Stimulated activated CD4-positive, alpha-beta T cell treated with anti-CD3 and anti-CD28 coated beads, Interleukin-2, amount 100 ng/mL, for 4 hours (primary cell): ENCODE results near the gene DLGAP4.

Experiments used
- DNase-seq: peaks from one replicate; pipeline ENCODE4 v3.0.0-alpha.2; 2020; ENCODE audit warnings: low read depth

DLGAP4 gene

DNA sequence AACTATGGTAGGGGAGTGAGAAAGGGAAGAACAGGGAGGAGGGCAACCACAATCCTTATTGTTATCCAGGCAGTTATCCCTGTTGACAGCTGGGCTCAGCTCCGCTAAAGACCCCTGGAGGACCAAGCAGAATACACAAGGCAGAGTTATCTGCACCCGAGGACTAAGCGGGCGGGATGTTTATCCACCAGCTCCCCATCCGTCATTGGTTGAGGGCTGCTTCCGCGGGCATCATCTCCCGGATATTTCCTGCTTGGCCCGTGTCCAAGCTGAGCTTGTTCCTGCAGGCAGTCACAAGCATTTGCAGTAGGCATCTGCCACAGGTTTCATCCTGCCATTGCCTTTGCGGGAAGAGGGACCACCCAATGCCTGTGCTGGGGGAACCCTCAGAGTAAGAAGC, 102.1 kb downstream of the DLGAP4 start:
- DNase-seq = no peak

DNA sequence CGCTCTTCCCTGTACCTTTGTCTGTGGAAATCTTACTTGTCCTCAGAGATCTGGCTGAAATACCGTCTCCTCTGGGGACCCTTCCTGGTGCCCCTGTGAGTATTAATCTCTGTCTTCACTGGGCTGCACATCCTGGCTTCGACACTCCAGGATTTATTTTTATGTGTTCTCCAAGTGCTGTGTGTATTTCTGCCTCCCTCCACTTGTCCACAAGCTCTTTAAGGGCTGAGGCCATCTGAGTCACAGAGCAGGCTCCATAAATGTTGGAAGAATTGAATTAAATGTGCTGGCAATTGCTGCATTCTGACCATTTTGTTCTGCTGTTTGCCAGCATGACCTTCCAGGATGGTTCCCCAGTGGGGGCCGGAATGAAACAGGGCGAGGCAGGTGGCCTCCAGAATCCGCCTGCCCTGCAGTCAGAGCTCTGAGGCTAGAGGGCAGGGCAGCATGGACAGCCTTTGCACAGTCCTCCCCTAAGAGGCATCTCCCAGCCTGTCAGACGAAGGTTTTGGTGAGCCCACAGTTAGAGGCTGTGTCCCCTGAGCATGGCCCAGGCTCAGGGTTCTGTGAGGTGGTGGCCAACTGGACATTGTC, 105.8 kb downstream of the DLGAP4 start:
- DNase-seq = no peak

DNA sequence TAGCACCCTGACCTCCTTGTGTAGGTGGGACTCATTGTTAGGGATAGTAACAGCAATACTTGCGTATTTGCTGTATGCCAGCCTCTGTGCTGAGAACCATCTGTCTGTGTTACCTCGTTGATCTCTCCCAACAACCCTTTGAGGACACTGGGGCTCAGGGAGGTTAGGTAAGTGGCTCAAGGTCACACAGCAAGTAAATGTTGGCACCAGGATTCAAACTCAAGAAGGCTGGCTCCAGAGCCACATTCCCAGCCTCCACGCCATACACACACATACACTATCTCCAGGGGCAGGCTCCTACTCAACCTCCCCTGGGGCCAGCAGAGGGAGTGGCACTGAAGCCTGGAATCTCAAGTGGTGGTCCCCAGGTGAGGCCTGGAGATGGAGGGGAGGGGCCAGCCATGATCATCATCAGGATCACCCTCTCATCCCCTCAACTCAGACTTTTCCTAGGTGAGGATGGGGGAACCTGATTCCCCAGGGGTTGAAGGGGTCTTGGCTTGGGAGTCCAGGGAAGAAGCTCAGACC, 109.4 kb downstream of the DLGAP4 start:
- no peak for DNase-seq

DNA sequence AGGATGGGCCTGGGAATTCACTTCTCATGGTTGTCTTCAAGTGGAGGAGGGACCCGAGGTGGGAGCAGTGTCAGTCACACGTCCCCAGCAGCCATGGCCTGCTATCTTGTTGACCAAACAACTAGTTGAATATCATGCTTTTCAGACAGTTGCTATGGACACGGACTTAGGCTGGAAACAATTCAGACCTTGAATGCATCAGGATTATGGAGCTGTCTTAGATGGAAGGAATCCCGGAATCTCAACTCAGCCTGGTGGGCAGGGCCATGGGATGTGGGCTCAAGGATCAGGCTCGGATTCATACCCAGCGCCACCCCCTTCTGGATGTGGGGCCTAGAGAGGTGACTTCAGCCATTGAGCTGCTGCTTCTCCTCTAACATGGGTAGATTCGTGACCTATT, 112.6 kb downstream of the DLGAP4 start:
- DNase-seq = no peak

DNA sequence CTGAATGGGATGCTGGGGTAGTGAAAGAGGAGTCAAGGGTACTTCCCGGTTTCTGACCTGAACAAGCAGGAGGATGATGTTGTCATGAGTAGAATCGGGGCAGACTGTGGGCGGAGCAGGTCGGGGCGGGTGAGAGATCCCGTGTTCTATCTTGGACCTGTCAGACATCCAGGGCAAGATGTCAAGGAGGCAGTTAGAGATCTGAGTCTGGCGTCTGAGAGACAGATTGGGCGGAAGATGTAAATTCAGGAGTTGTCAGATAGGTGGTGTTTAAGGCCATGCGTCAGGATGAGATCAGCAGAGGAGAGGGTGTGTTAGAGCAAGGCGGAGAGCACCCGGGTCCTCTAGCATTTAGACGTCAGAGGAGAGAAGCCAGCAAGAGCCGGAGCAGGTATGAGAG, 115.5 kb downstream of the DLGAP4 start:
- no peak for DNase-seq

DNA sequence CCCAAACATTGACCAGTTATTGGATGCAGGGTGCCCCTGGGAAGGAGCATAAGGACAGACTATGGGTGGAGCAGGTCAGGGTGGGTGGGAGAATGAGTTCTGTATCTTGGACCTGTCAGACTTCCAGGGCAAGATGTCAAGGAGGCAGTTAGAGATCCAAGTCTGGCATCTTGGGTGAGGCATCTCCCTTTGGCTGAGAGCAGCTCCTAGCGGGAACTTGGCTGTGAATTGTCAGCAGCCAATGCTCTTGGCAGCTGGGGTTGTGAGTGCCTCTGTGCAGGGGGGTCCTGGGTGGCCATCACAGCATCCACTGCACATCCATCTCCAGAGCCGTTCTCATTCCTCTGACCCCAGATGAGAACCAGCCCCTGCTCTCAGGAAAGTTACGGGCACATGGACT, 118.2 kb downstream of the DLGAP4 start:
- no peak for DNase-seq

DNA sequence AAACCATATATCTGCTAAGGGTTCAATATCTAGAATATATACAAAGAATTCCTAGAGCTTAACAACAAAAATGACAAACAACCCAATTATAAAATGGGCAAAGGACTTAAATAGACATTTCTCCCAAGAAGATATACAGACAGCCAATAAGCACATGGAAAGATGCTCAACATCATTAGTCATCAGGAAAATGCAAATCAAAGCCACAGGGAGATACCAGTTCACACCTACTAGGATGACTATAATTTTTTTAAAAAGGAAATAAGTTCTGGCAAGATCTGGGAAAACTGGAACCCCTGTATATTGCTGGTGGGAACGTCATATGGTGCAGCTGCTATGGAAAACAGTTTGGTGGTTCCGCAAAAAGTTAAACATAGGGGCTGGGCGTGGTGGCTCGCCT, 119.0 kb downstream of the DLGAP4 start:
- no peak for DNase-seq

DNA sequence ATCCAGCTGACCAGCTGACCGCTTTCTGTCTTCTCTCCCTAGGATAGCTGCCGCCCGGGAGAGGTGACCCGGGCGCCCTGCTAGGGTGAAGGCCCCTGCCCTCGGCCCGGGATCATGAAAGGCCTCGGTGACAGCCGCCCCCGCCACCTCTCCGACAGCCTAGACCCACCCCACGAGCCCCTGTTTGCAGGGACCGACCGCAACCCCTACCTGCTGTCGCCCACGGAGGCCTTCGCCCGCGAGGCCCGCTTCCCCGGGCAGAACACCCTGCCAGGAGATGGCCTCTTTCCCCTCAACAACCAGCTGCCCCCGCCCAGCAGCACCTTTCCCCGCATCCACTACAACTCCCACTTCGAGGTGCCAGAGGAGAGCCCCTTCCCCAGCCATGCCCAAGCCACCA, 125.5 kb downstream of the DLGAP4 start:
- DNase-seq = no peak

DNA sequence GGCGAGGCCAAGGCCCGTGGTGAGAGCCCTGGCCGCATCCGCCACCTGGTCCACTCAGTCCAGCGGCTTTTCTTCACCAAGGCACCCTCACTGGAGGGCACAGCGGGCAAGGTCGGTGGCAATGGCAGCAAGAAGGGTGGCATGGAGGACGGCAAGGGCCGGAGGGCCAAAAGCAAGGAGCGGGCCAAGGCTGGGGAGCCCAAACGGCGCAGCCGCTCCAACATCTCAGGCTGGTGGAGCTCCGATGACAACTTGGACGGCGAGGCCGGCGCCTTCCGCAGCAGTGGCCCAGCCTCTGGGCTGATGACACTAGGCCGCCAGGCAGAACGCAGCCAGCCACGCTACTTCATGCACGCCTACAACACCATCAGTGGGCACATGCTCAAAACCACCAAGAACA, 126.0 kb downstream of the DLGAP4 start:
- no peak for DNase-seq

DNA sequence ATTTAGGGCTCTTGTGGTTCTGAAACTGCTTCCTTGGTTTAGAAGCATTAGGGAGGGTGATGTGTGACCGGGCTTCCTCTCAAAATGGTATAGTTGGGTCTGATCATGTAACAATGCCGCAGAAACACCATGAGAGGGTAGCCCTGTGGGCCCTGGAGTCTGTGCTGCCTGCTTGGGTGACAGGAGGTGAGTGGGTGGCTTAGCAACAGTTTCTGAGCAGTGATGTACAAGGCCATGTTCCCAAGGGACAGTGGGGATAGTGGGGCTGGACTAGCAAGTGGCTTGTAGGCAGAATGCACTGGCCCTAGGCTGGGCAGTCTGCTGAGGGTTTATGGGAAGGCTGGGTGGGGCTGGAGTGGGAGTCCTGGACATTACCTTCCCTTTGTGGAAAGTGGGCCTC, 128.2 kb downstream of the DLGAP4 start:
- DNase-seq = no peak

DNA sequence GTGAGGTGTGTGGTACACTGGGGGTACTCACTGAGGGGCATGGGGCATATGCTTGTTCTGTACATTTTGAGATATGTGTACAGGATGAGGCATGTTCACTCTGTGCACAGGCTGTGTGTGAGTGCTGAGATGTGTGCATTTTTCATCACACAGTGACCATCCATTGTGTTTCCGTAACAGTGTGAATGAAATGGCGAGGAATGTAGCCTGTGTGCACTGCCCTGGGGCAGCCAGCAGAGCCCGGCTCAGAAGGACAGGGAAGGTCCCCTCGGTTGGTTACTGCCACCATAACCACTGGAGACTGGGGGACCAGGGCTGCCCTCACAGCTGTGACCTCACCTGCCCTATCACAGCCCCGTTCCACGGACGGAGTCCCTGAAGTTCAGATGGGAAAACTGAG, 129.0 kb downstream of the DLGAP4 start:
- no peak for DNase-seq

DNA sequence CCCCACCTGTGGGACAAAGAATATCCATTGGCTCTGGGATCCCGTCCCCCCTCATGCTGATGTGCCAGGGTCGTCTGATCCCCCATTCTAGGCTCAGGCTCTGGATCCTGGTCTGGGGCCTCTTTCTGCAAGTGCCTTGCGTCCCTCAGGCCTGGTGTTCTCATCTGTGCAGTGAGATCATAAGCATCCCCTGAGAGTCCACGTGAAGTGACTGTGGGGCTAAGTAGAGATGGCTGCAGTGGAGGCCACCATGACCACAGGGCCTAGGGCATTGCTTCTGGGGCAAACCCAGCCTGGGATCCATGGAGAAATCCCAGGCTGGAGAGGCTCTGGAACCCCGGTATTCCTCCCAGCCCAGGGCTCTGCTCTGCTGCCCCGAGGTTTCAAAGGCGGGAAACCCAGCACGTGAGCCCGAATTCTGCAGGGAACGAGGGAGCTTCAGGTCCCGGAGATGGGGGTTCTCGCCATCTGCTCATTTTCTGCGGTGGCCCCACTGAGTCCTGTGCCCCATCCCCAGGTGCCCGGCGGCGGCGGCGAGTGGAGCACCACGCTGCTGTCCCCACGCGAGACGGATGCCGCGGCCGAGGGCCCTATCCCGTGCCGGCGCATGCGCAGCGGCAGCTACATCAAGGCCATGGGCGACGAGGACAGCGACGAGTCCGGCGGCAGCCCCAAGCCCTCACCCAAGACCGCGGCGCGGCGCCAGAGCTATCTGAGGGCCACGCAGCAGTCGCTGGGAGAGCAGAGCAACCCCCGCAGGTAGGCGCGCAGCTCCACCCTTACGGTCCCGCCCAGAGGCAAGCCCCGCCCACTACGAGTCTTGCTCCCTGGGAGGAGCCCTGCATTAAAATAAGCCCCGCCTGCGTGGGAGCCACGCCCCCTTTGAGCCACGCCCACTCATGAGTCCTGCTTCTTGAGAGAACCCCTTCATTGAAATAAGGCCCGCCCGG, 129.7 kb downstream of the DLGAP4 start:
- DNase-seq = peak; percentile 81

DNA sequence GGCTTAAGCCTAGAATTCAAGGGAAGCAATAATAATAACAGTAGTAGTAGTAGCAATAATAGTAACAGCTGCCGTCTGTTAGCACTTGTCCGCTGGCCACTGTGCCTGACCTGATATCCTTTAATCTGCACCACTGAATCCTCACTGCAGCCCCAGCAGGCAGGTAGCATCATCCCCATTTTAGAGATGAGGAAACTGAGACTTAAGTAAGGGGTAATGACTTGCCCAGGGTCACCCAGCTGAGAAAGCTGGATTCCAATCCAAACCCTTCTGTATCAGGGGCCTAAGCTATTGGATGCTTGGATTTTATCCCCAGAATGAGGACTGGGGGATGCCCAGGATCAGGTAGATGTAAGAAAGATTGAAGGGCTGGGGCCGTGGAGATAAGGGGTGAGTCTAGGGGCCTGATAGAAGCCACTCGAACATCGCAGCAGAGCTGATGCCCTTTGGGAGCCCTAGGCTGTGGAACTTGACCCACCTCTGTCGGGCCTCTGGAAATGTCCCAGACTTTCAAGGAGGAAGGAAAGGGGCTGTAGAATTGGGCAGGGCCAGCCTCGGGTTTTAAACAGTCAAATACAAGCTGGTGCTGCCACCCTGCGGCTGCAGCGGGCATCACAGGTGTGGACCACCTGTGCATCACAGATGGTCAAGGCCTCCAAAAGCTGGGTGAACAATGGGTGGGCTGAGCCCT, 133.0 kb downstream of the DLGAP4 start:
- peak; percentile 36 for DNase-seq

DNA sequence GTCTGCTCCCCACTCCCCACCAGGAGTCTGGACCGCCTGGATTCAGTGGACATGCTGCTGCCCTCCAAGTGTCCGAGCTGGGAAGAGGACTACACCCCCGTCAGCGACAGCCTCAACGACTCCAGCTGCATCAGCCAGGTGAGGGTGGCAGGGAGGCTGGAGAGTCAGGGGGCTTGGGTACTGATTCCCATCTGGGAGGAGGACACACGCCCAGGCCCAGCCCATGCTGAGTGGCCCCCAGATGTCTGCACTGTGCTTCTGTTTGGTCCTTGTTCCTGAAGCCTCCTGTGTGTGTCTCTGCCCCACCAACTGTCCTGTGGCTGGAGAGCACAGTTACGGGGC, 133.6 kb downstream of the DLGAP4 start:
- DNase-seq = no peak

DNA sequence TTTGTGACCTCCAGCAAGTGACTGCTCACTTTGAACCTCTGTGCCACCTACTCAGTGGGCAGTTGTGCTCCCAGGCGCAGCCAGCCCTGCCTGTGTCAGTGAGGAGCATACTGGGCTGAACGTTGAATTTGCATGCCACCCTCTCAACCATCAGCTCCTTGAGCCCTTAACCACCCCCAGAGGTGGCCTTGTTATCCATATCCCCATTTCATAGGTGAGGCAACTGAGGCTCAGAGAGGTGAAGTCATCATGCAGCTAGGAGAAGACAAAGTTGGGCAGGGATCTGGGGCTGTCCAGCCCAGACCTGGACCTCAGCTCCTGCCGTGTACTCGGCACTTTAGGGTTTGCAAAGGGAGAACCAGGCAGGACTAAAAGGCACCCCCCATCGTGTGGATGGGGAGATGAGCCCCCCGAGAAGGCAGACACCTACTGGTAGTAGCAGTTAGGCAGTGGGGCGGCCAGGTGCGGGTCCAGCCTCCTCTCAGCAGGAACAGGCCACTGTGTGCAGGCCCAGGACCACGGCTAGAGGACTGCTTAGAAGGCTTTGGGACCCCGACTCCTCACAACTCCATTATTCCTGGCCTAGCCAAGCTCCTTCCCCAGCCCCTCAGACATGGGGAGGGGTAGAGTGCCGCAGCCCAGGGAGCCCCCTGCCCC, 134.4 kb downstream of the DLGAP4 start:
- DNase-seq = no peak

DNA sequence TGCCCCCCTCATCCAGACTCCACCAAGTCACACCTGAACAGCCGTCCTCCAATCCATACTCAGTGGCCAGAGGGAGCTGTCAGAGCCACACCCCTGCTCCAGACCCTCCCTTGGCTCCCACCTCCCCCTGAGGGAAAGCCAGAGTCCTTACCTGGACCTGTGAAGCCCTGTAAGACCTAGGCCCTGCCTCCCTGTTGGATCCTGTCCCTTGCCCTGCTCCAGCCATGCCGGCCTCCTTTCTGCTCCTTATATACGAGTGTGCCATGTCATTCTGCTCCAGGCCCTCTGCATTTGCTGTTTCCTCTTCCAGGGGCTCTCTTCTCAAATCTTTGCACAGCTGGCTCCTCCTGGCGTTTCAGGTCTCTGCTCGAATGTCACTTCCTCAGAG, 134.9 kb downstream of the DLGAP4 start:
- DNase-seq = no peak

DNA sequence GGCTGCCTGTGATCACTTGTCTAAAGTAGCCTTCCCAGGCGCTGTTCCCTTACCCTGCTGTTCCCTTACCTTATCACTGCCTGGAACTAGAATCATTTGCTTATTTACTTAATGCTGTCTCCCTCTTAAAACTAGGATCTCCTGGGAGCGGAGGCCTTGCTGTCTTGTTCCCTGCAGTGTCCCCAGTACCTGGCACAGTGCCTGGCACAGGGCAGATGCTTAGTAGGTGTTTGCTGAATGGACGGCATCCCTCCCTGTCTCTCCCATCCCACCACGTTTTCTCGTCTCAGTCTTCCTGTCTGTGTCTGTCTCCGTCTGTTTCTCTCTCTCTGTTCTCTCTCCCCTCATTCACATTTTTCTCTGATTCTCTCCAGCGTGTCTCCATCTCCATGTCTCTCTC, 135.3 kb downstream of the DLGAP4 start:
- no peak for DNase-seq

DNA sequence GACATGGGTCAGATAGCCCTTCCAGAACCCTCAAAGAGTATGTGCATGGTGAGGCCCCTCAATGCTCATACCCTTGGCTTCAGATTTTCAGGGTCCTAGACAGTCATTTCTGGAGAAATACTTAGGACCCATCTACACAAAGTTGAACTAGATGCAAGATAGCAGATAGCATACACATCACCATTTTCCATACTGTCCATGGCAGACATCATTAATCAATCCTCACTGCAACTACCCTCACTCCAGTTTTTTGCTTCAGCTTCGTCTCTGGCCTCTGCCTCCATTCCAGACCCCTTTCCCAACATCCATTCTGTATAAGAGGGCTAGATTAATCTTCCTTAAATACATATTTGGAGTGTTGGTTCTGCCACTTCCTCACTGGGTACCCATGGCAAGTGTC, 139.7 kb downstream of the DLGAP4 start:
- no peak for DNase-seq

DNA sequence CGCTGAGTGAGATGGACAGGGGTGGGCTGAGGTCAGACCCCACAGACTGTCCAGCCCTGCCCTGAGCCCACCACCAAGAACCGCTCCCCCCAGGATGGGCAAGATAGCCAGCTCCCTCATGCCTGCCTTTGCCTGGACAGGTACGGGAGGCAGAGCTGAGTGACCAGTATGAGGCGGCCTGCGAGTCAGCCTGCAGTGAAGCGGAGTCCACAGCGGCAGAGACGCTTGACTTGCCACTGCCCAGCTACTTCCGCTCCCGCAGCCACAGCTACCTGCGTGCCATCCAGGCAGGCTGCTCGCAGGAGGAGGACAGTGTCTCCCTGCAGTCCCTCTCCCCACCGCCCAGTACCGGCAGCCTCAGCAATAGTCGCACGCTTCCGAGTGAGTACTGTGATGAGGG, 140.4 kb downstream of the DLGAP4 start:
- DNase-seq = no peak

DNA sequence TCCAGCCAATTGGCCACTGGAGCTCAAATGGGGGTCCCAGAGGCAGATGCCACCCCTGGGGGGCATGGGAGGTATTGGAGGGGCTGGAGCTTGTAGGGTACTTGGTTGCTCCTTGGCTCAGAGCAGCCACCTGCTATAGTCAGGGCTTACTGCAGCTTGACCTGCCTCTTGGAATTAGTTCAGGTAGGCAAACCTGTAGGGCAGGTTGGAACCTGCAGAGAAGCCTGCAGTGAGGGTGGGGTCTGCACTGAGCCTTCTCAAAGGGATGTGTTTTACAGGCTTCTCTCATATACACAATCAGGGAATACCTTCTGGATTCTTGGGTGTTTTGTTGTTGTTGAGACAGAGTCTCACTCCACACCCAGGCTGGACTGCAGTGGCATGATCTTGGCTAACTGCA, 141.0 kb downstream of the DLGAP4 start:
- DNase-seq = no peak

DNA sequence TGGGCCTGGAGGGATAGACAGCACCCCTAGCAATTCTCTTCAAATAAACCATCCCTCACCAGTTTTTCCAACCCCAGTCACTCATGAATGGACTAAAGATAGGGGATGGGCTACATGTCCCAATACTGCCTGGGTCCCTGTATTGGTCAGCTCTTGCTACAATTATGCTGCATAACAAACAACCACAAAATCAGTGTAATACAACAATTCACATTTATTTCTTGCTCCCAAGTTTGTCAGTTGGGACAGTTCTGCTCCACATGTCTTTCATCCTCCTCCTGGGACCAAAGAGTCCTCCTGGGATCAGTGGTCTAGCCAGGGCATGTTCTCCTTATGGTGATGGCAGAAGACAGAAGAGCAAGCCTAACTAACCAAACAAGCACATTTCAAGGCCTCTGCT, 143.5 kb downstream of the DLGAP4 start:
- no peak for DNase-seq

DNA sequence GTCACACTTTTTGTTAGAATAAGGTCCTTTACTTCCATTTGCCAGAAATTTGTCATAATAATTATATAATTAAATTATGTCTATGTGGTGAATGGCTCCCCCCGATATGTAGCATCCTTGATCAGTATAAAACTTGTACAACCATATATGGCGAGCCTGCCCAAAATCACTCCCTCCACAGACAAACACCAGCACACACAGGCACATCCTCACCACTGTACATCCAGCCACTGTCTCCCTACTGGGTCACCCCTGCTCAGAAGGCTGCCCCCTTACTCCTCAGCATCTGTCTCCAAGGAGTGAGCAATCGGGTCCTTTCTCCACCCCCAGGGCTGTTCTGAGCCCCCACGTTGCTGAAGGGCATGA, 148.2 kb downstream of the DLGAP4 start:
- no peak for DNase-seq
